Panc1 (cell line): ENCODE measurements around the gene FBXL17. TPM values are rescaled to one million over a fixed set of nuclear protein-coding genes. Genes with fewer than 3 reads are reported as not detected.

ENCODE experiments used
- ATAC-seq: fragments of 200-7000 bp; cut with Tn5 transposase; 2 replicates; pipeline ENCODE4 v1.9.1; 2020; ENCODE audit warnings: mild to moderate bottlenecking, moderate library complexity
- BruUV-seq: library from RNA; stranded (reverse); fragments of 400-500 nt; replicated peaks from 2 replicates; lab custom pipeline; 2021; lab: Mats Ljungman, UMichigan
- CTCF ChIA-PET: fragments of 300-600 bp; sonication (Branson Sonifier 250); formaldehyde crosslinking; loops from one replicate; lab custom pipeline; 2022; ENCODE audit warnings: antibody characterized with exemption; lab: Charles Lee
- POLR2A ChIA-PET: fragments of 300-600 bp; sonication (Branson Sonifier 250); formaldehyde crosslinking; loops from one replicate; lab custom pipeline; 2022; ENCODE audit warnings: antibody characterized with exemption; lab: Charles Lee
- DNase-seq: peaks from one replicate; pipeline ENCODE4 v3.0.0-alpha.2; 2010; ENCODE audit warnings: low read depth, low spot score
- H3K27ac ChIP-seq: 2 replicates; pipeline ENCODE4 v1.5.1; 2011; ENCODE audit warnings: mild to moderate bottlenecking, low read length, inconsistent platforms
- H3K27me3 ChIP-seq: fragments of 200-500 bp; sonication (Bioruptor generic); 2 replicates; pipeline ENCODE4 v1.6.0; 2014; ENCODE audit warnings: low read length, inconsistent platforms; ENCODE audit not compliant: control insufficient read depth, insufficient read depth
- H3K36me3 ChIP-seq: fragments of 200-500 bp; sonication (Bioruptor generic); 2 replicates; pipeline ENCODE4 v1.5.1; 2014; ENCODE audit warnings: inconsistent platforms, mild to moderate bottlenecking, low read length, moderate library complexity; ENCODE audit not compliant: control insufficient read depth, insufficient read depth
- H3K4me1 ChIP-seq: 2 replicates; pipeline ENCODE4 v1.5.1; 2011; ENCODE audit warnings: inconsistent platforms, mild to moderate bottlenecking, low read length, moderate library complexity; ENCODE audit not compliant: control insufficient read depth, insufficient read depth
- H3K4me3 ChIP-seq, 2 experiments: 2 replicates each; pipeline ENCODE4 v1.5.1; 2011 to 2012; ENCODE audit warnings: low read depth in 2 of 2, low read length in 2 of 2, mild to moderate bottlenecking in 2 of 2, inconsistent platforms in 1 of 2, moderate library complexity in 1 of 2
- H3K9me3 ChIP-seq: fragments of 200-500 bp; sonication (Bioruptor generic); 2 replicates; pipeline ENCODE4 v1.5.1; 2014; ENCODE audit warnings: low read depth, mild to moderate bottlenecking, inconsistent platforms, low read length, moderate library complexity; ENCODE audit not compliant: control insufficient read depth, insufficient read depth
- CTCF ChIP-seq: fragments of 450-650 bp; IDR thresholded peaks from 2 replicates; pipeline ENCODE4 v1.5.1; 2017; ENCODE audit warnings: mild to moderate bottlenecking
- POLR2AphosphoS5 ChIP-seq: IDR thresholded peaks from 2 replicates; pipeline ENCODE4 v1.6.1; 2012; ENCODE audit warnings: mild to moderate bottlenecking, low read depth, low read length, moderate library complexity
- REST ChIP-seq, 2 experiments: IDR thresholded peaks; 2 replicates each; pipeline ENCODE4 v1.6.1; 2011 to 2012; ENCODE audit warnings: low read depth in 2 of 2, control low read depth in 1 of 2, low read length in 1 of 2, mild to moderate bottlenecking in 1 of 2, moderate library complexity in 1 of 2; ENCODE audit not compliant: insufficient read depth in 1 of 2
- SIN3A ChIP-seq: IDR thresholded peaks from 2 replicates; pipeline ENCODE4 v1.6.1; 2012; ENCODE audit warnings: low read depth, mild to moderate bottlenecking, low read length, moderate library complexity, borderline replicate concordance; ENCODE audit not compliant: insufficient read depth
- TCF7L2 ChIP-seq: IDR thresholded peaks from 2 replicates; pipeline ENCODE4 v1.6.1; 2011; ENCODE audit warnings: mild to moderate bottlenecking, low read depth, low read length, inconsistent platforms
- in situ Hi-C: cut with HindIII; loops from 2 replicates; pipeline ENCODE4 v1.10.0; 2016; ENCODE audit warnings: low sequenced_read_pairs, low pct_unique_long_range_greater_than_20kb
- intact Hi-C: fragments of 100-400 bp; cut with micrococcal nuclease; formaldehyde crosslinking; loops from one replicate; pipeline ENCODE4 v1.10.0; 2022; ENCODE audit not compliant: unreplicated experiment
- total RNA-seq: library from RNA; stranded (reverse); gene quantifications from one replicate; pipeline ENCODE4 v1.2.1, GENCODE V29; 2021; ENCODE audit not compliant: unreplicated experiment

The FBXL17 gene
- total RNA-seq, 1 experiment from 2014 or later: 17.4 TPM

- ChIA-PET CTCF (no interaction called here), POLR2A (interaction anchor here (0.5 kb wide), 1 partner anchor 14 kb away, joined by 3 read pairs; no protein-coding TSS in a partner anchor)
- in situ Hi-C loops: no loop called here
- ATAC-seq (no peak), DNase-seq (no peak)
- no TSS peak for BruUV-seq
- Histone ChIP-seq H3K36me3 (no peaks in the 10 kb centered on the region), H3K27me3 (no peaks in the 10 kb centered on the region), H3K9me3 (no peaks in the 10 kb centered on the region), H3K4me1 (no peaks in the 10 kb centered on the region), H3K4me3 (no peak overlapping the region), H3K27ac (no peak overlapping the region)
- intact Hi-C loops: no loop called here
- TF ChIP-seq CTCF (no peak), REST (IDR thresholded peaks at IDR 0.05; ENCODE audit: insufficient read depth in 1 of 2, low read depth in 2 of 2, low read length in 1 of 2) (no peak), SIN3A (no peak), TCF7L2 (no peak), POLR2AphosphoS5 (no peak)
These were observed 412.9 kb downstream of the FBXL17 start for GRCh38 chr5:107968998-107969397.

DNA sequence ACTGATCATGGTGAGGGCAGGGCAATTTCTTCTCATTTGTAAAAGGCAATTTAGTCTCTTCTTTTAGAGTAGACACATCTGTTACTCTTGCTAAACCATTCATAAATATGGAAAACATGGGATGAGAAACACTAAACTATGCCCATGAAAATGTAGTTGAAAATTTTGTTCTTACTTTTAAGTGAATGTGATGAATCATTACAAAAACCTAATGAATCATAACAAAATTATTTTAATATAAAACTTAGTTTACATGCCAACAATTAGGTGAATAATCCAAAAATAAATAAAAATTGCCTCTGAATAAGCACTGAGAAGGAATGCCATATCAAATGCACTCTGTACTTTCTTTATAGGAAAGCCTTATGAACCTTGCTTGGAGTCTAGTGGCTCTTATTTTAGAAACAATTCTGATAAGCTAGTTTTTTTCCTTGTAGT lies 413.5 kb downstream of the FBXL17 start:
- no peaks in the 10 kb centered on the region for H3K36me3 ChIP-seq
- no peaks in the 10 kb centered on the region for H3K27me3 ChIP-seq
- intact Hi-C loops (no loop called here), in situ Hi-C loops (no loop called here)
- H3K4me3 ChIP-seq: no peak overlapping the region
- no peak for DNase-seq
- CTCF ChIA-PET: no interaction called here
- TF ChIP-seq TCF7L2 (no peak), SIN3A (no peak), CTCF (no peak), REST (IDR thresholded peaks at IDR 0.05; ENCODE audit: insufficient read depth in 1 of 2, low read depth in 2 of 2, low read length in 1 of 2) (no peak), POLR2AphosphoS5 (no peak)
- no peaks in the 10 kb centered on the region for H3K9me3 ChIP-seq
- ATAC-seq: no peak
- BruUV-seq: no TSS peak
- POLR2A ChIA-PET: no interaction called here
- H3K27ac ChIP-seq: no peak overlapping the region
- no peaks in the 10 kb centered on the region for H3K4me1 ChIP-seq
